Breast epithelium (tissue), 4 donors: ENCODE measurements around the gene RIC8A. TPM values are rescaled to one million over a fixed set of nuclear protein-coding genes. Genes with fewer than 3 reads are reported as not detected.
A peak's percentile ranks its signal among the peaks of the same experiment; 100 is the strongest.

Experiments used
- DNase-seq, 2 donors: peaks; one replicate each; pipeline ENCODE4 v3.0.0-alpha.2; 2019; ENCODE audit warnings: low spot score in 2 of 2
- H3K27ac ChIP-seq, 2 donors: fragments of 200-600 bp; sonication (generic) in 1 of 2; one replicate each; pipeline ENCODE4 v1.5.1; 2016 to 2019; ENCODE audit warnings: mild to moderate bottlenecking in 1 of 2
- H3K27me3 ChIP-seq, 2 donors: fragments of 200-600 bp; sonication (generic) in 1 of 2; one replicate each; pipeline versions ENCODE4 v1.5.1 to v1.6.0; 2017 to 2019; ENCODE audit warnings: control low read depth in 1 of 2, mild to moderate bottlenecking in 1 of 2
- H3K36me3 ChIP-seq: fragments of 200-600 bp; one replicate; pipeline ENCODE4 v1.5.1; 2019
- H3K4me1 ChIP-seq, 2 donors: fragments of 200-600 bp; sonication (generic); one replicate each; pipeline ENCODE4 v1.5.1; 2016 to 2019; ENCODE audit warnings: control low read depth in 1 of 2
- H3K4me3 ChIP-seq, 3 donors: fragments of 200-600 bp; sonication (generic); 1 replicate in 2 of 3; 2 replicates in 1 of 3; pipeline ENCODE4 v1.5.1; 2016 to 2019; ENCODE audit warnings: mild to moderate bottlenecking in 3 of 3, moderate library complexity in 2 of 3
- H3K9me3 ChIP-seq, 2 donors: fragments of 200-600 bp; sonication (generic) in 1 of 2; one replicate each; pipeline ENCODE4 v1.5.1; 2016 to 2019; ENCODE audit warnings: control low read depth in 1 of 2
- POLR2A ChIP-seq: fragments of 450-650 bp; IDR thresholded peaks from one replicate; pipeline ENCODE4 v1.6.1; 2016; ENCODE audit warnings: antibody characterized with exemption, mild to moderate bottlenecking, moderate library complexity
- POLR2AphosphoS5 ChIP-seq, 3 donors: sonication (generic); formaldehyde crosslinking; IDR thresholded peaks; one replicate each; pipeline ENCODE4 v1.6.1; 2017; ENCODE audit warnings: antibody characterized with exemption in 3 of 3
- intact Hi-C: fragments of 100-400 bp; cut with DNase I; formaldehyde crosslinking; loops from one replicate; pipeline ENCODE4 v1.15.1; 2023; ENCODE audit warnings: low total_unique reads
- total RNA-seq, 3 donors: library from RNA; depleted of rRNA; stranded (reverse); fragments of >200 nt; gene quantifications; one replicate each; pipeline ENCODE4 v1.1.0, GENCODE V29; 2016
- TF ChIP-seq, protein P1 (sequence below), 3 donors: fragments of 450-650 bp; IDR thresholded peaks; one replicate each; pipeline ENCODE4 v1.5.1; 2016 to 2017; ENCODE audit warnings: antibody characterized with exemption in 3 of 3, mild to moderate bottlenecking in 3 of 3, moderate library complexity in 3 of 3

RIC8A gene
- total RNA-seq, 3 donors from 2014 or later: 76.5 to 90.8 (median 77.0) TPM

DNA sequence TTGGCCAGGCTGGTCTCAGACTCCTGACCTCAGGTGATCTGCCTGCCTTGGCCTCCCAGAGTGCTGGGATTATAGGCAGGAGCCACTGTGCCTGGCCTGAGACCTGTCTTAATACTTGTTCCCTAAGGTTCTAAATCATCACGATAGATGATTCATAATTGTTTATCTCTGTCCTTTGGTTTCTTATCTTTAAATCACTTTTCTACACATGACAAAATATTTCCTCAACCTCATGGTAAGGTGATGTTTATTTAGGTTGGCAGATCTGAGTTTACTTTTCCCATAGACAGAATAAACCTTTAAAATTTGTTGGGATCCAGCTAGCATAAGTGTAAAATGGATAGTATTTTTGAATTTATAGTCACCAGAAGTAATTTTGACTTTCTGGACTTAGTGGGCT is 32.8 kb downstream of the RIC8A start:
- no peak for DNase-seq
- Histone ChIP-seq H3K4me1 (peaks cover 3 to 12% of the 10 kb centered on the region in 2 donors), H3K4me3 (no peak overlapping the region), H3K27me3 (no peaks in the 10 kb centered on the region), H3K36me3 (no peaks in the 10 kb centered on the region), H3K9me3 (no peaks in the 10 kb centered on the region), H3K27ac (no peak overlapping the region)
- intact Hi-C loops: no loop called here
- TF ChIP-seq, protein P1, sequence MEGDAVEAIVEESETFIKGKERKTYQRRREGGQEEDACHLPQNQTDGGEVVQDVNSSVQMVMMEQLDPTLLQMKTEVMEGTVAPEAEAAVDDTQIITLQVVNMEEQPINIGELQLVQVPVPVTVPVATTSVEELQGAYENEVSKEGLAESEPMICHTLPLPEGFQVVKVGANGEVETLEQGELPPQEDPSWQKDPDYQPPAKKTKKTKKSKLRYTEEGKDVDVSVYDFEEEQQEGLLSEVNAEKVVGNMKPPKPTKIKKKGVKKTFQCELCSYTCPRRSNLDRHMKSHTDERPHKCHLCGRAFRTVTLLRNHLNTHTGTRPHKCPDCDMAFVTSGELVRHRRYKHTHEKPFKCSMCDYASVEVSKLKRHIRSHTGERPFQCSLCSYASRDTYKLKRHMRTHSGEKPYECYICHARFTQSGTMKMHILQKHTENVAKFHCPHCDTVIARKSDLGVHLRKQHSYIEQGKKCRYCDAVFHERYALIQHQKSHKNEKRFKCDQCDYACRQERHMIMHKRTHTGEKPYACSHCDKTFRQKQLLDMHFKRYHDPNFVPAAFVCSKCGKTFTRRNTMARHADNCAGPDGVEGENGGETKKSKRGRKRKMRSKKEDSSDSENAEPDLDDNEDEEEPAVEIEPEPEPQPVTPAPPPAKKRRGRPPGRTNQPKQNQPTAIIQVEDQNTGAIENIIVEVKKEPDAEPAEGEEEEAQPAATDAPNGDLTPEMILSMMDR (IDR thresholded peaks at IDR 0.05): no peak
- TF ChIP-seq POLR2A (no peak), POLR2AphosphoS5 (IDR thresholded peaks at IDR 0.05) (no peak)

DNA sequence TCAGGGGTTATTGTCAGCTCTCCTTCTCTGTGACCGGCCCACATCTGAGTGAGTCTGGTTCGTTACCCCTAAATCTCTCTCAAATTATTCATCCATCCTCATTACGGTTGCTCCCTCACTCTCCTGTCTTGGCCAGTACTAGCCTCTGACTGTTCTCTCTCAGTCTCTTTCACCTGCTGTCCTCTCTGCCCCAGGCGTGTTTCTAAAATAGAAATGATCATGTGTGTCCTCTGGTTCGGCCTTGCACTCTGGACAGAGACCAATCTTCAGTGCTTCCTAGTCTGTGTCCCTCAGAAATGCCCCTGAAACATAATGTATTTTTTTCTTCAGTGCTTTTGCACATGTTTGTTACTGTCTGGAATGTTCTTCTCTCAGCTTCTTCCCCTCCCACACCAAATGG is 34.1 kb downstream of the RIC8A start:
- peaks cover 4% of the 10 kb centered on the region for H3K36me3 ChIP-seq
- no peak for DNase-seq
- TF ChIP-seq, protein P1 (IDR thresholded peaks at IDR 0.05): no peak
- peak overlapping the region in 1 of 2 donors; percentile 20 for H3K27ac ChIP-seq
- no peaks in the 10 kb centered on the region for H3K27me3 ChIP-seq
- H3K4me3 ChIP-seq: no peak overlapping the region
- intact Hi-C loops: no loop called here
- H3K9me3 ChIP-seq: no peaks in the 10 kb centered on the region
- H3K4me1 ChIP-seq: peaks cover 3 to 11% of the 10 kb centered on the region in 2 donors

DNA sequence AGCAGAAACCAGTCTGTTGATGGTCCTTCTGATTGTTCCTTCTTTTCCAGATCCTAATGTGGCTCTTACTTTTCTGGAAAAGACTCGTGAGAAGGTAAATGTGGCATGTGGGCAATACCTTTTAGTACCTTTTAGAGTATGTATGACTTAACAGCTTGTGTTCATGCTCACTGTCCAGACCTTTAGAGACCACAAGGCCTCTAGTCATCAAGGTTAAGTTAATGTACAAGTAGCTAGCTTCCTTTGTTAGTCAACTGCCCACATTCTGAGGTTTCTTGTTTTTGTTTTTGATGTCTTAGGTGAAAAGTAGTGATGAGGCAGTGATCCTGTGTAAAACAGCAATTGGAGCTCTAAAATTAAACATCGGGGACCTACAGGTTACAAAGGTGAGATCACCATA is 36.9 kb downstream of the RIC8A start:
- TF ChIP-seq POLR2AphosphoS5 (IDR thresholded peaks at IDR 0.05) (no peak), POLR2A (no peak)
- TF ChIP-seq, protein P1 (IDR thresholded peaks at IDR 0.05): no peak
- Histone ChIP-seq H3K9me3 (no peaks in the 10 kb centered on the region), H3K27ac (no peak overlapping the region), H3K27me3 (no peaks in the 10 kb centered on the region), H3K4me1 (no peaks in the 10 kb centered on the region), H3K36me3 (peaks cover 10% of the 10 kb centered on the region), H3K4me3 (no peak overlapping the region)
- no peak for DNase-seq
- intact Hi-C loops: no loop called here

DNA sequence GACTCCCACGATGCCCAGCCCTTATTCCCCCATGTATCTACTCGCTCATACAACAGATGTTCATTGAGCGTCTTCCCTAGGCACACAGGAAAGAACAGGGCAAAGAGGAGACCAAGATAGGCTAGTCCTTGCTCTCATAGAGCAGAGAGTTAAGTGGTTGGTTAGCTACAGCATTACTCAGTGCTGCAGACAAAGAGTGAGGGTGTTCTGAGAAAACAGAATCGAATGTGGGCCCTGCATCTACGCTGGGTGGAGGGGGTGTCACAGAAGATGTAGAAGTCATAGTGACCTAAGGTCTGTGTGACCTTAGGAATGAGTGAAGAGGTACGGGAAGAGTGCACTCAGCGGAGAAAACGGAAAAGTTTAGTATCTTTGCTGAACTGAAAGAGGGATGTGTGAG is 41.6 kb downstream of the RIC8A start:
- Histone ChIP-seq H3K27me3 (no peaks in the 10 kb centered on the region), H3K36me3 (peaks cover 10% of the 10 kb centered on the region)
- TF ChIP-seq POLR2AphosphoS5 (IDR thresholded peaks at IDR 0.05): no peak
- TF ChIP-seq, protein P1 (IDR thresholded peaks at IDR 0.05): no peak
- no peak for TF ChIP-seq POLR2A

DNA sequence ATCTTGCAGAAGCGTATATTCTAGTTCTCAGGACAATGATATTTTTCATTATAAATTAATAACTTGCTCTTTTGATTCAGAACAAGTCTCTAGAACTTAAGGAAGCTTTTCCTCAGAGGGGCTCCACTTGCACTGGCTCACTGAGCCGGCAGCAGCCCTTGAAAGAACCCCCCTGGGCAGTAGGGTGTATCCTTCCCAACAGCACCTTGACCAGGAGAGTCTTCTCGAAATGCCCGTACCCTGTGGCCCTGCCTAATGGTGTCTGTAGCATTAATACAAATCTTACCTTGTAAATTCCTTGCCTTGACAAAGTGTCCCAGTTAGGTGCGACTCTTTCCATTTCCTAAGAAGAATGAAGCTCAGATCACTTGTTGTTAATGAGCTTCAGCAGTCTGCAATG is 42.8 kb downstream of the RIC8A start:
- no peak overlapping the region for H3K27ac ChIP-seq
- DNase-seq: no peak
- intact Hi-C loops: no loop called here

More for the DNA sequence above, 41.6 kb downstream of the RIC8A start:
- intact Hi-C loops: no loop called here
- H3K27ac ChIP-seq: no peak overlapping the region
- no peak for DNase-seq
- no peaks in the 10 kb centered on the region for H3K9me3 ChIP-seq
- no peaks in the 10 kb centered on the region for H3K4me1 ChIP-seq
- no peak overlapping the region for H3K4me3 ChIP-seq

More for the DNA sequence above, 42.8 kb downstream of the RIC8A start:
- no peaks in the 10 kb centered on the region for H3K27me3 ChIP-seq
- peaks cover 10% of the 10 kb centered on the region for H3K36me3 ChIP-seq
- H3K4me3 ChIP-seq: no peak overlapping the region
- no peaks in the 10 kb centered on the region for H3K9me3 ChIP-seq
- no peak for TF ChIP-seq POLR2A
- TF ChIP-seq, protein P1 (IDR thresholded peaks at IDR 0.05): no peak
- no peak for TF ChIP-seq POLR2AphosphoS5 (IDR thresholded peaks at IDR 0.05)
- no peaks in the 10 kb centered on the region for H3K4me1 ChIP-seq
